ENCODE measurements around the gene TTLL11. TPM values are rescaled to one million over a fixed set of nuclear protein-coding genes. Genes with fewer than 3 reads are reported as not detected.

The TTLL11 gene
- total RNA-seq, 1 experiment from 2014 or later, result 1.5 TPM

DNA sequence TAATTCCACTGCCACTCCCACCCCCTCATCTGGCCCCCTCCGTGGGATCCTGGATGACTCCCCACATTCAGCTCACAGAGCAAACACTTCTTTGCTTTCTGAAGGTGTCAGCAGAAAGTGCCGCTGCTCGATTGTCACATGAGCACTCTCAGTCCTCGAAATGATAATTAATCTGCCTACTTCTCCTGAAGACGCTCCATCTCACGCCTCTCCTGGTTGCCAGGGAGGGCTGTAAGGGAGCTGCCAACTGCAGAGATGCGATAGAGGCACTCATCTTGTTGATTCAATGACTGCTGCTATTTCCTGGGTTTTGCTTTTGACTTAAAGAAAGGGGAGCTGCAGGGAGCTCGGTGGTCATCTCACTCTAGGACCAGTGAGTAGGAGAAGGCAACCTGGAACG lies 235.2 kb downstream of the TTLL11 start:
- Histone ChIP-seq H3K4me1 (ENCODE audit: insufficient read depth, low read length) (peaks cover 6% of the 10 kb centered on the region), H2BK5ac (ENCODE audit: insufficient read length, low read length) (no peak overlapping the region), H3K14ac (ENCODE audit: insufficient read depth, low read length) (no peak overlapping the region), H2BK15ac (ENCODE audit: low read depth, low read length) (no peak overlapping the region), H3K4me2 (ENCODE audit: insufficient read depth, insufficient read length, low read length) (no peak overlapping the region), H4K20me1 (ENCODE audit: control insufficient read depth, insufficient read depth, insufficient read length) (no peaks in the 10 kb centered on the region), H3K9me3 (ENCODE audit: control insufficient read depth, low read depth, low read length) (no peaks in the 10 kb centered on the region), H3K9ac (ENCODE audit: extremely low read depth, insufficient read length, low read length) (no peak overlapping the region), H2AFZ (ENCODE audit: low read length) (no peak overlapping the region), H3K18ac (ENCODE audit: insufficient read length, low read depth, low read length) (no peak overlapping the region), H2BK12ac (ENCODE audit: insufficient read length, low read depth, low read length) (no peak overlapping the region), H3K4ac (ENCODE audit: low read depth, low read length) (no peak overlapping the region), H2BK20ac (ENCODE audit: low read depth, low read length, poor library complexity, severe bottlenecking) (no peak overlapping the region), H4K91ac (ENCODE audit: insufficient read length, low read depth, low read length) (no peak overlapping the region), H4K8ac (replicated peaks; ENCODE audit: insufficient read length, low read depth, low read length) (no peak overlapping the region), H3K27me3 (ENCODE audit: insufficient read depth, low read length) (no peaks in the 10 kb centered on the region), H3K23me2 (ENCODE audit: insufficient read length, low read depth, low read length, poor library complexity, severe bottlenecking) (no peaks in the 10 kb centered on the region), H2AK5ac (ENCODE audit: insufficient read length, low read length) (no peak overlapping the region), H3K23ac (ENCODE audit: insufficient read length, low read depth, low read length) (no peak overlapping the region), H3T11ph (ENCODE audit: low read length) (no peak overlapping the region), H3K79me1 (ENCODE audit: insufficient read depth, low read depth, low read length, poor library complexity, severe bottlenecking) (no peaks in the 10 kb centered on the region), H3K79me2 (ENCODE audit: insufficient read depth, low read length) (no peaks in the 10 kb centered on the region), H2BK120ac (ENCODE audit: low read depth, low read length, poor library complexity, severe bottlenecking) (no peak overlapping the region), H3K27ac (ENCODE audit: insufficient read length, low read depth, low read length) (no peak overlapping the region), H4K5ac (ENCODE audit: insufficient read length, low read depth, low read length) (no peak overlapping the region), H3K56ac (ENCODE audit: insufficient read length, low read depth, low read length) (no peak overlapping the region)
- Mint-ChIP-seq H3K4me3 (no peak overlapping the region), H3K4me1 (peaks cover 23 to 25% of the 10 kb centered on the region in 2 experiments), H3K27ac (no peak overlapping the region), H3K36me3 (ENCODE audit: insufficient read depth in 1 of 3, low read depth in 3 of 3) (no peaks in the 10 kb centered on the region), H3K9me3 (no peaks in the 10 kb centered on the region), H3K27me3 (ENCODE audit: low read depth) (peaks cover 2% of the 10 kb centered on the region; the same call in 1 of the 2 replicates)
- DNase-seq, result no peak
- WGBS (ENCODE audit: extremely low coverage, insufficient read length, low lambda C conversion rate), result no CpG with 5 or more reads among the region's 9 CpGs
- TF ChIP-seq, protein P1, sequence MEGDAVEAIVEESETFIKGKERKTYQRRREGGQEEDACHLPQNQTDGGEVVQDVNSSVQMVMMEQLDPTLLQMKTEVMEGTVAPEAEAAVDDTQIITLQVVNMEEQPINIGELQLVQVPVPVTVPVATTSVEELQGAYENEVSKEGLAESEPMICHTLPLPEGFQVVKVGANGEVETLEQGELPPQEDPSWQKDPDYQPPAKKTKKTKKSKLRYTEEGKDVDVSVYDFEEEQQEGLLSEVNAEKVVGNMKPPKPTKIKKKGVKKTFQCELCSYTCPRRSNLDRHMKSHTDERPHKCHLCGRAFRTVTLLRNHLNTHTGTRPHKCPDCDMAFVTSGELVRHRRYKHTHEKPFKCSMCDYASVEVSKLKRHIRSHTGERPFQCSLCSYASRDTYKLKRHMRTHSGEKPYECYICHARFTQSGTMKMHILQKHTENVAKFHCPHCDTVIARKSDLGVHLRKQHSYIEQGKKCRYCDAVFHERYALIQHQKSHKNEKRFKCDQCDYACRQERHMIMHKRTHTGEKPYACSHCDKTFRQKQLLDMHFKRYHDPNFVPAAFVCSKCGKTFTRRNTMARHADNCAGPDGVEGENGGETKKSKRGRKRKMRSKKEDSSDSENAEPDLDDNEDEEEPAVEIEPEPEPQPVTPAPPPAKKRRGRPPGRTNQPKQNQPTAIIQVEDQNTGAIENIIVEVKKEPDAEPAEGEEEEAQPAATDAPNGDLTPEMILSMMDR (conservative IDR thresholded peaks at IDR 0.05), result no peak

All from H9 (cell line).